Measurements from ENCODE around the gene FBXW11.

DNA sequence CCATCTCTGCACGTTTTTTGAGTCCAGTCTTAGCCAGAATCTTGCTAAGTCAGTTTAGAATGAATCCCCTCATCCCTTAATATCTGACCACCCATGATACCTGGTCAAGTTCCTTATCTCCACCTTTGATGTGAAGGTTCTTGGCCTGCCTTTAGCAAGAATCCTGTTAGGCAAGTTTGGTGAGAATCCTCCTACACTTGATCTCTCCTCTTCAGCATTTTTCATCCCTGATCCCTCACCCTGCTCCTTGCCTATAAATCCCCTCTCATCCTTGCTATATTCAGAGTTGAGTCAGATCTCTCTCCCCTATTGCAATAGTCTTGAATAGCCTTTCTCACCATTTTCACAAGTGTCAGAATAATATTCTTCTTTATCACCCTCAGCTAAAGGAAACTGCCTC, 189.8 kb downstream of the FBXW11 start:
- TF ChIP-seq, protein P1, sequence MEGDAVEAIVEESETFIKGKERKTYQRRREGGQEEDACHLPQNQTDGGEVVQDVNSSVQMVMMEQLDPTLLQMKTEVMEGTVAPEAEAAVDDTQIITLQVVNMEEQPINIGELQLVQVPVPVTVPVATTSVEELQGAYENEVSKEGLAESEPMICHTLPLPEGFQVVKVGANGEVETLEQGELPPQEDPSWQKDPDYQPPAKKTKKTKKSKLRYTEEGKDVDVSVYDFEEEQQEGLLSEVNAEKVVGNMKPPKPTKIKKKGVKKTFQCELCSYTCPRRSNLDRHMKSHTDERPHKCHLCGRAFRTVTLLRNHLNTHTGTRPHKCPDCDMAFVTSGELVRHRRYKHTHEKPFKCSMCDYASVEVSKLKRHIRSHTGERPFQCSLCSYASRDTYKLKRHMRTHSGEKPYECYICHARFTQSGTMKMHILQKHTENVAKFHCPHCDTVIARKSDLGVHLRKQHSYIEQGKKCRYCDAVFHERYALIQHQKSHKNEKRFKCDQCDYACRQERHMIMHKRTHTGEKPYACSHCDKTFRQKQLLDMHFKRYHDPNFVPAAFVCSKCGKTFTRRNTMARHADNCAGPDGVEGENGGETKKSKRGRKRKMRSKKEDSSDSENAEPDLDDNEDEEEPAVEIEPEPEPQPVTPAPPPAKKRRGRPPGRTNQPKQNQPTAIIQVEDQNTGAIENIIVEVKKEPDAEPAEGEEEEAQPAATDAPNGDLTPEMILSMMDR (IDR thresholded peaks at IDR 0.05 in 8 of 11, conservative IDR thresholded peaks at IDR 0.05 in 3 of 11), result no peak
- TF ChIP-seq POLR2A (IDR thresholded peaks at IDR 0.05) (no peak), POLR2AphosphoS5 (IDR thresholded peaks at IDR 0.05) (no peak)

Data from spleen (tissue), 7 donors.